ENCODE results near the gene RHOU.

RHOU gene

GRCh38 chr1:228717081-228717480 is 18.2 kb upstream of the RHOU start:
- FAIRE-seq (no peak), DNase-seq (ENCODE audit: insufficient read length) (no peak)
- TF ChIP-seq POLR2AphosphoS5 (IDR thresholded peaks at IDR 0.05; ENCODE audit: low read depth, low read length) (no peak), TAF1 (IDR thresholded peaks at IDR 0.05; ENCODE audit: borderline replicate concordance, low read depth, low read length) (no peak), POLR2A (IDR thresholded peaks at IDR 0.05; ENCODE audit: low read depth, low read length) (no peak)

GRCh38 chr1:228721407-228721806 is 13.9 kb upstream of the RHOU start:
- DNase-seq (ENCODE audit: insufficient read length) (no peak), FAIRE-seq (no peak)
- TF ChIP-seq POLR2A (IDR thresholded peaks at IDR 0.05; ENCODE audit: low read depth, low read length), result no peak

GRCh38 chr1:228723287-228723686 is 12.0 kb upstream of the RHOU start:
- TF ChIP-seq POLR2A (IDR thresholded peaks at IDR 0.05; ENCODE audit: low read depth, low read length), result no peak
- TF ChIP-seq TAF1 (IDR thresholded peaks at IDR 0.05; ENCODE audit: borderline replicate concordance, low read depth, low read length), result no peak
- TF ChIP-seq POLR2AphosphoS5 (IDR thresholded peaks at IDR 0.05; ENCODE audit: low read depth, low read length), result no peak
- no peak for FAIRE-seq
- no peak for DNase-seq (ENCODE audit: insufficient read length)

- no peak for TF ChIP-seq TAF1 (IDR thresholded peaks at IDR 0.05; ENCODE audit: borderline replicate concordance, low read depth, low read length)
- no peak for TF ChIP-seq POLR2A (IDR thresholded peaks at IDR 0.05; ENCODE audit: low read depth, low read length)
- TF ChIP-seq POLR2AphosphoS5 (IDR thresholded peaks at IDR 0.05; ENCODE audit: low read depth, low read length), result no peak
- no peak for FAIRE-seq
- DNase-seq (ENCODE audit: insufficient read length), result no peak
Measured at GRCh38 chr1:228723921-228724320, 11.4 kb upstream of the RHOU start.

GRCh38 chr1:228725178-228725577 is 10.1 kb upstream of the RHOU start:
- DNase-seq (ENCODE audit: insufficient read length) (no peak), FAIRE-seq (no peak)
- TF ChIP-seq TAF1 (IDR thresholded peaks at IDR 0.05; ENCODE audit: borderline replicate concordance, low read depth, low read length), result no peak
- no peak for TF ChIP-seq POLR2AphosphoS5 (IDR thresholded peaks at IDR 0.05; ENCODE audit: low read depth, low read length)
- TF ChIP-seq POLR2A (IDR thresholded peaks at IDR 0.05; ENCODE audit: low read depth, low read length), result no peak

- TF ChIP-seq TAF1 (IDR thresholded peaks at IDR 0.05; ENCODE audit: borderline replicate concordance, low read depth, low read length) (no peak), POLR2A (IDR thresholded peaks at IDR 0.05; ENCODE audit: low read depth, low read length) (no peak), POLR2AphosphoS5 (IDR thresholded peaks at IDR 0.05; ENCODE audit: low read depth, low read length) (no peak)
- no peak for FAIRE-seq
- DNase-seq (ENCODE audit: insufficient read length), result no peak
Measured at GRCh38 chr1:228727681-228728171, 7.6 kb upstream of the RHOU start.

GRCh38 chr1:228732426-228732825 is 2.9 kb upstream of the RHOU start:
- TF ChIP-seq TAF1 (IDR thresholded peaks at IDR 0.05; ENCODE audit: borderline replicate concordance, low read depth, low read length) (no peak), POLR2AphosphoS5 (IDR thresholded peaks at IDR 0.05; ENCODE audit: low read depth, low read length) (no peak), POLR2A (IDR thresholded peaks at IDR 0.05; ENCODE audit: low read depth, low read length) (no peak)
- FAIRE-seq, result no peak

GRCh38 chr1:228733576-228733975 is 1.7 kb upstream of the RHOU start:
- FAIRE-seq (no peak), DNase-seq (ENCODE audit: insufficient read length) (no peak)
- TF ChIP-seq POLR2AphosphoS5 (IDR thresholded peaks at IDR 0.05; ENCODE audit: low read depth, low read length) (no peak), TAF1 (IDR thresholded peaks at IDR 0.05; ENCODE audit: borderline replicate concordance, low read depth, low read length) (no peak), POLR2A (IDR thresholded peaks at IDR 0.05; ENCODE audit: low read depth, low read length) (no peak)

More at GRCh38 chr1:228732426-228732825, 2.9 kb upstream of the RHOU start:
- DNase-seq (ENCODE audit: insufficient read length), result no peak

GRCh38 chr1:228735871-228736586 is 750 bp downstream of the RHOU start:
- TF ChIP-seq POLR2AphosphoS5 (IDR thresholded peaks at IDR 0.05; ENCODE audit: low read depth, low read length) (no peak), POLR2A (IDR thresholded peaks at IDR 0.05; ENCODE audit: low read depth, low read length) (no peak), TAF1 (IDR thresholded peaks at IDR 0.05; ENCODE audit: borderline replicate concordance, low read depth, low read length) (no peak)
- FAIRE-seq (no peak), DNase-seq (ENCODE audit: insufficient read length) (no peak)

GRCh38 chr1:228736844-228737445 is 1.7 kb downstream of the RHOU start:
- no peak for TF ChIP-seq TAF1 (IDR thresholded peaks at IDR 0.05; ENCODE audit: borderline replicate concordance, low read depth, low read length)
- TF ChIP-seq POLR2AphosphoS5 (IDR thresholded peaks at IDR 0.05; ENCODE audit: low read depth, low read length), result no peak
- TF ChIP-seq POLR2A (IDR thresholded peaks at IDR 0.05; ENCODE audit: low read depth, low read length), result no peak
- FAIRE-seq (no peak), DNase-seq (ENCODE audit: insufficient read length) (no peak)

GRCh38 chr1:228737601-228738041 is 2.3 kb downstream of the RHOU start:
- FAIRE-seq (no peak), DNase-seq (ENCODE audit: insufficient read length) (no peak)
- no peak for TF ChIP-seq POLR2A (IDR thresholded peaks at IDR 0.05; ENCODE audit: low read depth, low read length)
- TF ChIP-seq POLR2AphosphoS5 (IDR thresholded peaks at IDR 0.05; ENCODE audit: low read depth, low read length), result no peak
- TF ChIP-seq TAF1 (IDR thresholded peaks at IDR 0.05; ENCODE audit: borderline replicate concordance, low read depth, low read length), result no peak

GRCh38 chr1:228739826-228740225 is 4.5 kb downstream of the RHOU start:
- no peak for TF ChIP-seq POLR2AphosphoS5 (IDR thresholded peaks at IDR 0.05; ENCODE audit: low read depth, low read length)
- TF ChIP-seq POLR2A (IDR thresholded peaks at IDR 0.05; ENCODE audit: low read depth, low read length), result no peak
- no peak for FAIRE-seq
- DNase-seq (ENCODE audit: insufficient read length), result no peak

Measured in GM12892 (cell line).